ENCODE results near the gene TENM4.

- TF ChIP-seq, protein P1, sequence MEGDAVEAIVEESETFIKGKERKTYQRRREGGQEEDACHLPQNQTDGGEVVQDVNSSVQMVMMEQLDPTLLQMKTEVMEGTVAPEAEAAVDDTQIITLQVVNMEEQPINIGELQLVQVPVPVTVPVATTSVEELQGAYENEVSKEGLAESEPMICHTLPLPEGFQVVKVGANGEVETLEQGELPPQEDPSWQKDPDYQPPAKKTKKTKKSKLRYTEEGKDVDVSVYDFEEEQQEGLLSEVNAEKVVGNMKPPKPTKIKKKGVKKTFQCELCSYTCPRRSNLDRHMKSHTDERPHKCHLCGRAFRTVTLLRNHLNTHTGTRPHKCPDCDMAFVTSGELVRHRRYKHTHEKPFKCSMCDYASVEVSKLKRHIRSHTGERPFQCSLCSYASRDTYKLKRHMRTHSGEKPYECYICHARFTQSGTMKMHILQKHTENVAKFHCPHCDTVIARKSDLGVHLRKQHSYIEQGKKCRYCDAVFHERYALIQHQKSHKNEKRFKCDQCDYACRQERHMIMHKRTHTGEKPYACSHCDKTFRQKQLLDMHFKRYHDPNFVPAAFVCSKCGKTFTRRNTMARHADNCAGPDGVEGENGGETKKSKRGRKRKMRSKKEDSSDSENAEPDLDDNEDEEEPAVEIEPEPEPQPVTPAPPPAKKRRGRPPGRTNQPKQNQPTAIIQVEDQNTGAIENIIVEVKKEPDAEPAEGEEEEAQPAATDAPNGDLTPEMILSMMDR (IDR thresholded peaks at IDR 0.05) = no peak
- no peak for TF ChIP-seq POLR2AphosphoS5 (IDR thresholded peaks at IDR 0.05)
These were observed 144.7 kb downstream of the TENM4 start for GRCh38 chr11:79296141-79296540.
